IPS-18a (cell line): ENCODE results near the gene KRT28.
"Not testable (repeated sequence)": the region's sequence is repeated elsewhere in the genome, so short reads cannot be mapped to it uniquely, and the experiment has no call there.

Experiments
- H3K27ac ChIP-seq: one replicate; pipeline ENCODE4 v1.5.1; 2013; ENCODE audit warnings: low read length
- H3K27me3 ChIP-seq: one replicate; pipeline ENCODE4 v1.6.1; 2013; ENCODE audit warnings: mild to moderate bottlenecking, low read length; ENCODE audit not compliant: control insufficient read depth, insufficient read depth
- H3K36me3 ChIP-seq: one replicate; pipeline ENCODE4 v1.6.1; 2013; ENCODE audit warnings: low read depth, low read length; ENCODE audit not compliant: control insufficient read depth
- H3K4me1 ChIP-seq: one replicate; pipeline ENCODE4 v1.6.1; 2013; ENCODE audit warnings: low read depth, low read length; ENCODE audit not compliant: control insufficient read depth
- H3K4me3 ChIP-seq: one replicate; pipeline ENCODE4 v1.5.1; 2013; ENCODE audit warnings: low read length
- H3K9ac ChIP-seq: one replicate; pipeline ENCODE4 v1.6.1; 2013; ENCODE audit warnings: mild to moderate bottlenecking, low read length, moderate library complexity
- H3K9me3 ChIP-seq: one replicate; pipeline ENCODE4 v1.6.1; 2013; ENCODE audit warnings: low read depth, low read length; ENCODE audit not compliant: control insufficient read depth

The KRT28 gene

GRCh38 chr17:40775945-40776344, 23.8 kb downstream of the KRT28 start:
- Histone ChIP-seq H3K36me3 (no peaks in the 10 kb centered on the region), H3K4me3 (no peak overlapping the region), H3K9ac (no peak overlapping the region), H3K4me1 (no peaks in the 10 kb centered on the region), H3K9me3 (no peaks in the 10 kb centered on the region), H3K27ac (no peak overlapping the region), H3K27me3 (no peaks in the 10 kb centered on the region)

- H3K36me3 ChIP-seq: no peaks in the 10 kb centered on the region
- H3K4me1 ChIP-seq: no peaks in the 10 kb centered on the region
- no peak within 1 kb of the TSS for H3K27ac ChIP-seq
- no peaks in the 10 kb centered on the region for H3K27me3 ChIP-seq
- no peak within 1 kb of the TSS for H3K4me3 ChIP-seq
- H3K9ac ChIP-seq: no peak within 1 kb of the TSS
- no peaks in the 10 kb centered on the region for H3K9me3 ChIP-seq
Measured at GRCh38 chr17:40772101-40772500, 27.7 kb downstream of the KRT28 start, which contains the start of gene KRT26. Gene KRT26 (minus strand): TSS chr17:40772201. CDS start chr17:40772113, 88 bp downstream.

- Histone ChIP-seq H3K9me3 (no peaks in the 10 kb centered on the region), H3K27me3 (no peaks in the 10 kb centered on the region), H3K9ac (no peak overlapping the region), H3K36me3 (no peaks in the 10 kb centered on the region), H3K4me3 (no peak overlapping the region), H3K27ac (no peak overlapping the region), H3K4me1 (no peaks in the 10 kb centered on the region)
Measured at GRCh38 chr17:40765657-40766056, 34.1 kb downstream of the KRT28 start.

- Histone ChIP-seq H3K9me3 (no peaks in the 10 kb centered on the region), H3K36me3 (no peaks in the 10 kb centered on the region), H3K27me3 (no peaks in the 10 kb centered on the region), H3K9ac (no peak overlapping the region), H3K4me1 (no peaks in the 10 kb centered on the region), H3K4me3 (no peak overlapping the region), H3K27ac (no peak overlapping the region)
Measured at GRCh38 chr17:40763752-40764151, 36.0 kb downstream of the KRT28 start.

- H3K4me3 ChIP-seq: no peak overlapping the region
- H3K9me3 ChIP-seq: no peaks in the 10 kb centered on the region
- no peak overlapping the region for H3K27ac ChIP-seq
- no peaks in the 10 kb centered on the region for H3K4me1 ChIP-seq
- no peaks in the 10 kb centered on the region for H3K27me3 ChIP-seq
- no peak overlapping the region for H3K9ac ChIP-seq
- no peaks in the 10 kb centered on the region for H3K36me3 ChIP-seq
Measured at GRCh38 chr17:40760105-40761016, 39.4 kb downstream of the KRT28 start.

- H3K9me3 ChIP-seq: no peaks in the 10 kb centered on the region
- H3K4me3 ChIP-seq: no peak within 1 kb of the TSS
- no peaks in the 10 kb centered on the region for H3K36me3 ChIP-seq
- no peak within 1 kb of the TSS for H3K9ac ChIP-seq
- H3K27ac ChIP-seq: no peak within 1 kb of the TSS
- no peaks in the 10 kb centered on the region for H3K4me1 ChIP-seq
- H3K27me3 ChIP-seq: no peaks in the 10 kb centered on the region
Measured at GRCh38 chr17:40755231-40755630, 44.5 kb downstream of the KRT28 start, which contains the start of gene KRT25. Gene KRT25 (minus strand): TSS chr17:40755331. CDS start chr17:40755271, 60 bp downstream.

GRCh38 chr17:40753804-40754203, 46.0 kb downstream of the KRT28 start:
- H3K9ac ChIP-seq: no peak overlapping the region
- no peaks in the 10 kb centered on the region for H3K36me3 ChIP-seq
- H3K9me3 ChIP-seq: no peaks in the 10 kb centered on the region
- H3K27ac ChIP-seq: no peak overlapping the region
- no peaks in the 10 kb centered on the region for H3K27me3 ChIP-seq
- H3K4me3 ChIP-seq: no peak overlapping the region
- H3K4me1 ChIP-seq: no peaks in the 10 kb centered on the region

GRCh38 chr17:40751065-40751464, 48.7 kb downstream of the KRT28 start:
- H3K4me3 ChIP-seq: no peak overlapping the region
- H3K9ac ChIP-seq: no peak overlapping the region
- no peaks in the 10 kb centered on the region for H3K27me3 ChIP-seq
- no peaks in the 10 kb centered on the region for H3K4me1 ChIP-seq
- no peaks in the 10 kb centered on the region for H3K36me3 ChIP-seq
- H3K9me3 ChIP-seq: no peaks in the 10 kb centered on the region
- no peak overlapping the region for H3K27ac ChIP-seq

- H3K27me3 ChIP-seq: no peaks in the 10 kb centered on the region
- H3K36me3 ChIP-seq: no peaks in the 10 kb centered on the region
- H3K27ac ChIP-seq: no peak overlapping the region
- no peaks in the 10 kb centered on the region for H3K9me3 ChIP-seq
- H3K4me3 ChIP-seq: no peak overlapping the region
- H3K9ac ChIP-seq: no peak overlapping the region
- no peaks in the 10 kb centered on the region for H3K4me1 ChIP-seq
Measured at GRCh38 chr17:40750391-40750790, 49.4 kb downstream of the KRT28 start.

- H3K4me1 ChIP-seq, H3K27ac ChIP-seq, H3K4me3 ChIP-seq, H3K9me3 ChIP-seq, H3K9ac ChIP-seq, H3K27me3 ChIP-seq, H3K36me3 ChIP-seq: not testable (repeated sequence)
Measured at GRCh38 chr17:40748666-40749065, 51.1 kb downstream of the KRT28 start.
